Adrenal gland (tissue), 12 donors: Measurements from ENCODE around the gene ABLIM1. TPM values are rescaled to one million over a fixed set of nuclear protein-coding genes. Genes with fewer than 3 reads are reported as not detected.

Source experiments
- DNase-seq, 7 donors: peaks; one replicate each; pipeline ENCODE4 v3.0.0-alpha.2; 2019 to 2020
- H3K27ac ChIP-seq, 5 donors: fragments of 200-600 bp; sonication (generic) in 4 of 5; 1 replicate in 3 of 5; 2 replicates in 2 of 5; pipeline versions ENCODE4 v1.5.1 to v1.8.0; 2016 to 2020; ENCODE audit warnings: mild to moderate bottlenecking in 1 of 5
- H3K27me3 ChIP-seq: fragments of 200-600 bp; 2 replicates; pipeline ENCODE4 v1.8.0; 2021
- H3K36me3 ChIP-seq, 2 donors: fragments of 200-600 bp; replicated peaks in 1 of 2; 1 replicate in 1 of 2; 2 replicates in 1 of 2; pipeline versions ENCODE4 v1.5.1 to v1.8.0; 2018 to 2022
- H3K4me1 ChIP-seq, 2 donors: fragments of 200-600 bp; replicated peaks in 1 of 2; 1 replicate in 1 of 2; 2 replicates in 1 of 2; pipeline versions ENCODE4 v1.5.1 to v1.8.0; 2018 to 2021
- H3K4me3 ChIP-seq, 4 donors: fragments of 200-600 bp; sonication (generic) in 3 of 4; one replicate each; pipeline ENCODE4 v1.5.1; 2016 to 2018
- H3K9me3 ChIP-seq, 3 donors: fragments of 200-600 bp; sonication (generic) in 1 of 3; replicated peaks in 1 of 3; 1 replicate in 2 of 3; 2 replicates in 1 of 3; pipeline versions ENCODE4 v1.5.1 to v1.8.0; 2016 to 2021
- CTCF ChIP-seq, 6 experiments: fragments of 450-650 bp in 4 of 6; fragments of 200-600 bp in 2 of 6; sonication (generic) in 1 of 6; IDR thresholded peaks; 1 replicate in 5 of 6; 2 replicates in 1 of 6; pipeline versions ENCODE4 v1.5.1 to v1.8.0; 2016 to 2021; ENCODE audit warnings: antibody characterized with exemption in 6 of 6, mild to moderate bottlenecking in 2 of 6, moderate library complexity in 1 of 6
- POLR2A ChIP-seq, 2 donors: fragments of 450-650 bp; IDR thresholded peaks; one replicate each; pipeline ENCODE4 v1.6.1; 2017; ENCODE audit warnings: antibody characterized with exemption in 2 of 2, mild to moderate bottlenecking in 2 of 2, moderate library complexity in 1 of 2
- WGBS, 4 donors: extraction: QIAGEN DNeasy Blood & Tissue Kit in 2 of 4; methylation state at CpG; one replicate each; pipeline versions ENCODE4 v1.1.5 to v1.1.7; 2013 to 2017; 5-methylcytosine and 5-hydroxymethylcytosine counted together
- intact Hi-C, 2 donors: fragments of 100-400 bp; cut with DNase I; formaldehyde crosslinking; loops; one replicate each; pipeline versions ENCODE4 v1.14.1 to v1.15.0; 2022 to 2023
- polyA plus RNA-seq, 3 donors: library from polyadenylated mRNA; stranded (reverse); fragments of 200-250 nt in 2 of 3; fragments of 350-450 nt in 1 of 3; fragmentation: Illumina TruSeq in 1 of 3; extraction: RNeasy Lipid Tissue Mini Kit (QIAGEN cat#74804) in 1 of 3; gene quantifications; one replicate each; pipeline ENCODE4 v1.2.3, GENCODE V29; 2013 to 2014
- total RNA-seq, 9 donors: library from RNA; depleted of rRNA in 4 of 9; stranded (reverse); fragments of >200 nt in 4 of 9; fragments of 120-200 nt in 1 of 9; fragmentation: NEBNext Ultra II Directional in 1 of 9; extraction: Animal tissue kit (Norgen Biotek cat#: 25700) in 1 of 9; gene quantifications; one replicate each; pipeline versions ENCODE4 v1.1.0 to v1.2.4, GENCODE V29; 2013 to 2023
- donor health status: healthy with polysubstance abuse.
- donor health status: Bipolar disorder and iron deficiency.
- donor health status: DM: yes; HTN: yes; CAD: no.
- donor health status: DM: no; HTN: no; CAD: no.
- donor health status: DM: no; HTN: no; CAD: no.
- donor health status: DM: yes; HTN: yes; CAD: no.

The ABLIM1 gene
- total and polyA plus RNA-seq, 12 donors: 7.9 to 430 (median 185) TPM

GRCh38 chr10:114418109-114418508, 240.0 kb downstream of the ABLIM1 start:
- intact Hi-C loops: no loop called here
- Histone ChIP-seq H3K27me3 (peaks cover 7% of the 10 kb centered on the region), H3K36me3 (no peaks in the 10 kb centered on the region), H3K4me3 (no peak overlapping the region), H3K4me1 (peaks cover 0 to 6% of the 10 kb centered on the region in 2 donors), H3K27ac (no peak overlapping the region), H3K9me3 (no peaks in the 10 kb centered on the region)
- TF ChIP-seq CTCF (IDR thresholded peaks at IDR 0.05): no peak
- TF ChIP-seq POLR2A (IDR thresholded peaks at IDR 0.05): no peak
- WGBS, 4 donors: 82 to 92% (median 89%) methylated on average over 1 of the region's 1 CpG
- no peak for DNase-seq

GRCh38 chr10:114412907-114413797, 244.9 kb downstream of the ABLIM1 start:
- 18 to 33% (median 23%) methylated on average over 8 to 9 of the region's 9 CpGs for WGBS, 4 donors
- no peaks in the 10 kb centered on the region for H3K9me3 ChIP-seq
- DNase-seq: peak; percentile 26 to 67 (median 64)
- TF ChIP-seq POLR2A (IDR thresholded peaks at IDR 0.05) (no peak), CTCF (IDR thresholded peaks at IDR 0.05) (no peak)
- no peaks in the 10 kb centered on the region for H3K36me3 ChIP-seq
- intact Hi-C loops: no loop called here
- H3K27me3 ChIP-seq: peaks cover 7% of the 10 kb centered on the region
- H3K27ac ChIP-seq: peak overlapping the region in 1 of 5 donors; percentile 50
- peaks cover 0 to 12% of the 10 kb centered on the region in 2 donors for H3K4me1 ChIP-seq
- no peak overlapping the region for H3K4me3 ChIP-seq

GRCh38 chr10:114408968-114409444, 249.1 kb downstream of the ABLIM1 start:
- DNase-seq: no peak
- WGBS, 4 donors: 61 to 66% (median 63%) methylated on average over 4 to 5 of the region's 5 CpGs
- Histone ChIP-seq H3K36me3 (no peaks in the 10 kb centered on the region), H3K27me3 (peaks cover 9% of the 10 kb centered on the region), H3K4me1 (peaks cover 1 to 20% of the 10 kb centered on the region in 2 donors), H3K9me3 (no peaks in the 10 kb centered on the region), H3K4me3 (no peak overlapping the region), H3K27ac (no peak overlapping the region)
- intact Hi-C loops: no loop called here
- TF ChIP-seq POLR2A (IDR thresholded peaks at IDR 0.05): no peak
- TF ChIP-seq CTCF (IDR thresholded peaks at IDR 0.05): no peak

- Histone ChIP-seq H3K4me1 (peaks cover 8 to 23% of the 10 kb centered on the region in 2 donors), H3K27ac (no peak overlapping the region), H3K27me3 (peaks cover 16% of the 10 kb centered on the region), H3K36me3 (no peaks in the 10 kb centered on the region), H3K9me3 (no peaks in the 10 kb centered on the region), H3K4me3 (no peak overlapping the region)
- intact Hi-C loops: no loop called here
- no peak for TF ChIP-seq POLR2A (IDR thresholded peaks at IDR 0.05)
- TF ChIP-seq CTCF (IDR thresholded peaks at IDR 0.05): no peak
- WGBS, 4 donors: 79 to 83% (median 81%) methylated on average over 12 of the region's 12 CpGs
- DNase-seq: no peak
Measured at GRCh38 chr10:114408112-114408967, 249.7 kb downstream of the ABLIM1 start.
